Nephron progenitor cell (in vitro differentiated cells): ENCODE data around the gene EVI5L.
A peak's percentile ranks its signal among the peaks of the same experiment; 100 is the strongest.

Source experiments
- DNase-seq: peaks from one replicate; pipeline ENCODE4 v3.0.0; 2021
- H3K27ac Mint-ChIP-seq: 2 replicates; pipeline ENCODE4 v1.8.0; 2021; ENCODE audit warnings: mild to moderate bottlenecking, moderate library complexity, mixed read lengths
- H3K27me3 Mint-ChIP-seq: 2 replicates; pipeline ENCODE4 v1.8.0; 2021; ENCODE audit warnings: mild to moderate bottlenecking, low read depth, mixed read lengths; ENCODE audit not compliant: poor library complexity
- H3K36me3 Mint-ChIP-seq: 2 replicates; pipeline ENCODE4 v1.8.0; 2021; ENCODE audit warnings: low read depth, mixed read lengths
- H3K4me1 Mint-ChIP-seq: 2 replicates; pipeline ENCODE4 v1.8.0; 2021; ENCODE audit warnings: mixed read lengths
- H3K4me3 Mint-ChIP-seq: 2 replicates; pipeline ENCODE4 v1.8.0; 2021; ENCODE audit warnings: mild to moderate bottlenecking, moderate library complexity, mixed read lengths
- H3K9me3 Mint-ChIP-seq: 2 replicates; pipeline ENCODE4 v1.8.0; 2021; ENCODE audit warnings: mild to moderate bottlenecking, moderate library complexity, mixed read lengths
- TF ChIP-seq, protein P1 (sequence below): fragments of 200-600 bp; sonication (generic); IDR thresholded peaks from 2 replicates; pipeline ENCODE4 v1.5.0; 2021; ENCODE audit warnings: antibody characterized with exemption

EVI5L gene

DNA sequence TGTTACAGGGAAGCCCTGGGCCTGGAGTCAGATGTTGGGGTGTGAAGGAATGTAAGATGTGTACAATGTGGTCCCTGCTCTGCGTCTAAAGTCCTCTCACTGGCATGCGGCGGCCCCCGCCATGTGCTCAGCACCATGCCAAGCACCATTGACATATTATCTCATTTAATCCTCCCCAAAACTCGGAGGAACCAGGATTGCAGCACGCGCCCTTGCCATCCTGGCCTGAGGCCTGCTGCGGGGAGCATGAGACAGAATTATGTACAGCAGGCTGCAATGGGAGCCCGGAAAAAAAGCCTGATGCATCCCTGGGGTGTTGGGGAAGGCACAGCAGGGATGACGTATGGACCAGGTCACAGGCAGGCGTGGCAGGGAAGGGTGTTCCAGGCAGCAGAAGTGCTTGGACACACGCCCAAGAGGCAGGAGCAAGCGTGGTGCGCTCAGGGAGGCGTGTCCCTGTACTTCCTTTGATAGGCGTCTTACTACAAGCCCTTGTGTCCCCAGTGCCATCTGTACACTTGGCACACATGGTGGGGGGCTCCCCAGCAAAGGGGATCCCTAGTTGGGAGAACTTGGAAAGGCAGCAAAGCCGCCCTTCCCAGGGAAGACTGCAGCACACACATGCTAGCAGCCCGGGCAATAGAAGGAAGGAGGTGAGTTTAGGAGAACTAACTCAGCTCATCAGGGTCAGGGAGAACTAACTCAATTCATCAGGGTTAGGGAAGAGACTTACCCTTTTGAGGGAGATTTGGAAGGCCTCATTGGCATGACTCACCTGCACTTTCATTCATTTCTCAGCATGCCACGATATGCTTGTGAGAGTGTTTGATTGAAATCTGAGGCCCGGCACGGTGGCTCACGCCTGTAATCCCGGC, 3.4 kb downstream of the EVI5L start:
- DNase-seq = no peak
- Mint-ChIP-seq H3K27ac (peak overlapping the region; percentile 29), H3K4me1 (peaks cover 19% of the 10 kb centered on the region), H3K36me3 (no peaks in the 10 kb centered on the region), H3K27me3 (peaks cover 33% of the 10 kb centered on the region), H3K9me3 (peaks cover 4% of the 10 kb centered on the region), H3K4me3 (no peak overlapping the region)
- TF ChIP-seq, protein P1, sequence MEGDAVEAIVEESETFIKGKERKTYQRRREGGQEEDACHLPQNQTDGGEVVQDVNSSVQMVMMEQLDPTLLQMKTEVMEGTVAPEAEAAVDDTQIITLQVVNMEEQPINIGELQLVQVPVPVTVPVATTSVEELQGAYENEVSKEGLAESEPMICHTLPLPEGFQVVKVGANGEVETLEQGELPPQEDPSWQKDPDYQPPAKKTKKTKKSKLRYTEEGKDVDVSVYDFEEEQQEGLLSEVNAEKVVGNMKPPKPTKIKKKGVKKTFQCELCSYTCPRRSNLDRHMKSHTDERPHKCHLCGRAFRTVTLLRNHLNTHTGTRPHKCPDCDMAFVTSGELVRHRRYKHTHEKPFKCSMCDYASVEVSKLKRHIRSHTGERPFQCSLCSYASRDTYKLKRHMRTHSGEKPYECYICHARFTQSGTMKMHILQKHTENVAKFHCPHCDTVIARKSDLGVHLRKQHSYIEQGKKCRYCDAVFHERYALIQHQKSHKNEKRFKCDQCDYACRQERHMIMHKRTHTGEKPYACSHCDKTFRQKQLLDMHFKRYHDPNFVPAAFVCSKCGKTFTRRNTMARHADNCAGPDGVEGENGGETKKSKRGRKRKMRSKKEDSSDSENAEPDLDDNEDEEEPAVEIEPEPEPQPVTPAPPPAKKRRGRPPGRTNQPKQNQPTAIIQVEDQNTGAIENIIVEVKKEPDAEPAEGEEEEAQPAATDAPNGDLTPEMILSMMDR = no peak

DNA sequence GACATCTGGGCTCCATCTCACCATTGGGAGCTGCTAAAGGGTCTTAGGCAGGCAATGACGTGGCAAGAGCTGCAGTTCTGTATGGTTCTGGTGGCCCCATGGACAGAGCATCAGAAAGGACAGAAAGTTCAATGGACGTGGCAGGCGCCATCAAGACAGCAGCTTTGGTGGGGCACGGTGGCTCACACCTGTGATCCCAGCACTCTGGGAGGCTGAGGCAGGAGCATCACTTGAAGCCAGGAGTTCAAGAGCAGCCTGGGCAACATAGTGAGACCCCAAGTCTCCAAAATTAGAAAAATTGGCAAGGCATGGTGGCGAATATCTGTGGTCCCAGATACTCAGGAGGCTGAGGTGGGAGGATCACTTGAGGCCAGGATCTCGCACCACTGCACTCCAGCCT, 9.5 kb downstream of the EVI5L start:
- H3K9me3 Mint-ChIP-seq = no peaks in the 10 kb centered on the region
- no peak for DNase-seq
- peaks cover 26% of the 10 kb centered on the region for H3K27me3 Mint-ChIP-seq
- no peaks in the 10 kb centered on the region for H3K36me3 Mint-ChIP-seq
- H3K27ac Mint-ChIP-seq = no peak overlapping the region
- H3K4me1 Mint-ChIP-seq = no peaks in the 10 kb centered on the region
- TF ChIP-seq, protein P1 = no peak
- no peak overlapping the region for H3K4me3 Mint-ChIP-seq

DNA sequence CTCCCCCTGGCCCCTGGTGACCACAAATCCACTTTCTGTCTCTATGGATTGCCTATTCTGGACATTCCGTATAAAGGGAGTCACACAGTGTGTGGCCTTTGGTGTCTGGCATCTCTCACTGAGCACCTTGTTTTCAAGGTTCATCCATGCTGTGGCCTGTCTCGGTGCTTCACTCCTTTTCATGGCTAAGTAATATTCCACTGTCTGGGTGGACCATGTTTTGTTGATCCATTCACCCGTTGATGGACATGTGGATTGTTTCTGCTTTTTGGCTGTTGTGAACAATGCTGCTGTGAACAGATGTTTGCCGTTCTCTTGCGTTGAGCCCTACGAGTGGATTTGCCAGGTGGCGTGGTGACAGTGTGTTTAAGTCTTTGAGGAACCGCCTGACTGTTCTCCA, 10.6 kb downstream of the EVI5L start:
- Mint-ChIP-seq H3K4me1 (no peaks in the 10 kb centered on the region), H3K27me3 (peaks cover 28% of the 10 kb centered on the region), H3K36me3 (no peaks in the 10 kb centered on the region), H3K4me3 (no peak overlapping the region), H3K9me3 (no peaks in the 10 kb centered on the region), H3K27ac (no peak overlapping the region)
- TF ChIP-seq, protein P1 = no peak
- DNase-seq = no peak

DNA sequence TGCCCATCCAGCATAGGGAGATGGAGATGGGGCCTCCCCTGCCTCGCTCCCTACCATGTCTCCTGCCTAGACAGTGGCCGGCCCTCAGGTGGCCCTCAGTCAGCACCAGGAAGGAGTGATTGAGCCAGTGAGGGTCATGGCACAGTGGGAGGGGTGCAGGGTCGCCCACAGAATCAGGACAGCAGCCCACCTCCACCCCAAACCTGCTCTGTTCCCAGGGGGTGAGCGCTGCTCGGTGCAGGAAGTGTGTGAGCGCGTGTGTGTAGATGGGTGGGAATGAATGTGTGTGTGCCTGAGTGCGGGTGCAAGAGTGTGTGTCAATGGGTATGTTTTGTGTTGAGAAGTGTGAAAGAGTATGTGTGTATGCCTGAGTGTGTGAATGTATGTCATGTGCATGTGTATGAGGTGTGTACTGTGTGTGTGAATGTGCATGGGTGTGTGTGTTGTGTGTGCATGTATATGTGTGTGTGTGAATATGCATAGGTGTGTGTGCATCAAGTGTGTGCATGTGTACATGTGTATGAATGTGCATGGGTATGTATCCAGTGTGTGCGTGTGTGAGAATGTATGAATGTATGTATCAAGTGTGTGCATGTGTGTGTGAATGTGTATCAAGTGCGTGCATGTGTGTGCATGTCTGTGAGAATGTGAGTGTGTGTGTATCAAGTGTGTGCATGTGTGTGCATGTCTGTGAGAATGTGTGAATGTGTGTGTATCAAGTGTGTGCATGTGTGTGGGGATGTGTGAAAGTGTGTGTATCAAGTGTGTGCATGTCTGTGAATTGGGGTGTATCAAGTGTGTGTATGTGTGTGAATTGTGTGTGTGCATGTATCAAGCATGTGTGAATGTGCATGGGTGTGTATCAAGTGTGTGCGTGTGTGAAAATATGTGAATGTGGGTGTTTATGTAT, 12.0 kb downstream of the EVI5L start:
- no peaks in the 10 kb centered on the region for H3K4me1 Mint-ChIP-seq
- H3K27ac Mint-ChIP-seq = no peak overlapping the region
- no peak overlapping the region for H3K4me3 Mint-ChIP-seq
- no peaks in the 10 kb centered on the region for H3K9me3 Mint-ChIP-seq
- no peaks in the 10 kb centered on the region for H3K36me3 Mint-ChIP-seq
- TF ChIP-seq, protein P1 = no peak
- DNase-seq = no peak
- H3K27me3 Mint-ChIP-seq = peaks cover 25% of the 10 kb centered on the region

DNA sequence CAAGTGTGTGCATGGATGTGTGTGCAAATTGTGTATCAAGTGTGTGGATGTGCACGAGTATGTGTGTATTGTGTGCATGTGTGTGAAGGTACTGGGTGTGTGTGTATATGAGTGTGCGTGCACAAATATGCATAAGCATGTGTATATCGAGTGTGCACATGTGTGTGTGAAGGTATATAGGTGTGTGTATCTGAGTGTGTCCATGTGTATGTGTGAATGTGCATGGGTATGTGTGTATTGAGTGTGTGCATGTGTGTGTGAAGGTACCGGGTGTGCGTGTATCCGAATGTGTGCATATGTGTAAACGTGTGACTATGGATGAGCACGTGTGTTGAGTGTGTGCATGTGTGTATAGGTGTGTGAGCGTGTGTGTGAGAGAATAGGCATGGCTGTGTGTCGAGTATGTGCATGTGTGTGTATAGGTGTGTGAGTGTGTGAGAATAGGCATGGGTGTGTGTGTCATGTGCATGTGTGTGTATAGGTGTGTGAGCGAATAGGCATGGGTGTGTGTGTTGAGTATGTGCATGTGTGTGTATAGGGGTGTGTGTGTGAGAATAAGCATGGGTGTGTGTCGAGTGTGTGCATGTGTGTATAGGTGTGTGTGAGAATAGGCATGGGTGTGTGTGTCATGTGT, 12.8 kb downstream of the EVI5L start:
- H3K36me3 Mint-ChIP-seq = no peaks in the 10 kb centered on the region
- no peak overlapping the region for H3K27ac Mint-ChIP-seq
- no peaks in the 10 kb centered on the region for H3K4me1 Mint-ChIP-seq
- TF ChIP-seq, protein P1 = no peak
- DNase-seq = no peak
- no peak overlapping the region for H3K4me3 Mint-ChIP-seq
- no peaks in the 10 kb centered on the region for H3K9me3 Mint-ChIP-seq
- peaks cover 22% of the 10 kb centered on the region for H3K27me3 Mint-ChIP-seq
